ENCODE data around the gene HMCN1.

- TF ChIP-seq CTCF (conservative IDR thresholded peaks at IDR 0.05) (no peak), ZFX (IDR thresholded peaks at IDR 0.05) (no peak)
Measured at GRCh38 chr1:186102107-186102506, 367.9 kb downstream of the HMCN1 start.

Data from C4-2B (cell line).